HG03565 (cell line): Measurements from ENCODE around the gene CD109.
A peak's percentile ranks its signal among the peaks of the same experiment; 100 is the strongest.
"Not testable (repeated sequence)": the region's sequence is repeated elsewhere in the genome, so short reads cannot be mapped to it uniquely, and the experiment has no call there.

Experiments
- ATAC-seq: cut with Tn5 transposase; IDR thresholded peaks from one replicate; pipeline ENCODE4 v1.9.1; 2021; ENCODE audit warnings: mild to moderate bottlenecking, moderate library complexity; ENCODE audit not compliant: unreplicated experiment

The CD109 gene

GRCh38 chr6:73695619-73696421 is at the start of gene CD109:
Gene CD109, plus strand, starts transcription at chr6:73696203. Its CDS starts 13 bp downstream, at chr6:73696216.
- ATAC-seq: peak; percentile 45

GRCh38 chr6:73648166-73648565 is 47.8 kb upstream of the CD109 start:
- no peak for ATAC-seq

- ATAC-seq: no peak
Observed at GRCh38 chr6:73649783-73650182, 46.2 kb upstream of the CD109 start.

- ATAC-seq: peak; percentile 32
Observed at GRCh38 chr6:73652637-73653570, 43.1 kb upstream of the CD109 start.

GRCh38 chr6:73653571-73654424 is 42.2 kb upstream of the CD109 start, which contains the start of gene SLC17A5:
Gene SLC17A5, minus strand, starts transcription at chr6:73653992. Its CDS starts 106 bp downstream, at chr6:73653886.
- ATAC-seq: peak; percentile 76

- ATAC-seq: no peak
Observed at GRCh38 chr6:73655341-73655917, 40.6 kb upstream of the CD109 start.

DNA sequence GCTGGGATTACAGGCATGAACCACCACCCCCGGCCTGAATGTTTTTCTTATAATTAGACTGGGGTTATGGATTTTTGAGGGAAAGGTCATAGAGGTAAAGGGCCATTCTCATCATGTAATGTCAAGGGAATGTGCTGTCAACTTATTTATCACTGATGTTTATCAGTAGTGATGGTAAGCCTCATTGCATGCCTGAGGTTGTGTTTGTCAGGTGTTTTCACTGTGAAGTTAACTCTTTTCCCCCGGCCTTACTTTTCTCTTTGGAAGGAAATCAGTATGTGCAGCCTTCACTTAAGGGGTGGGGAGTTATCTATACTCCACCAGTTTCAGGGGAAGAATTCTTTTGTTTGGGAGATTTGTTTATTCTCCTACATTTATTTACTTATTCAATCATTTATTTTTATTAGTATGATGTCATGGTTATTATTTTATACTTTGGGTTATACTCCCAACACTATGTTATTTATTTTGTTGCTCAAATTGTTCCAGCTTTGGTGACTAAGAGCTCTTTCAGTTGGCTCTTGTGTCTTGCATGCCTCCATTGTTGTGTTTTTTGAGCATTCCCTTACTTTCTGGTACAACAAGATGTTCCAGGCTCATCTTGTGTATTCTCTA is 39.4 kb upstream of the CD109 start:
- ATAC-seq: no peak

- ATAC-seq: no peak
Observed at GRCh38 chr6:73657201-73657600, 38.8 kb upstream of the CD109 start.

DNA sequence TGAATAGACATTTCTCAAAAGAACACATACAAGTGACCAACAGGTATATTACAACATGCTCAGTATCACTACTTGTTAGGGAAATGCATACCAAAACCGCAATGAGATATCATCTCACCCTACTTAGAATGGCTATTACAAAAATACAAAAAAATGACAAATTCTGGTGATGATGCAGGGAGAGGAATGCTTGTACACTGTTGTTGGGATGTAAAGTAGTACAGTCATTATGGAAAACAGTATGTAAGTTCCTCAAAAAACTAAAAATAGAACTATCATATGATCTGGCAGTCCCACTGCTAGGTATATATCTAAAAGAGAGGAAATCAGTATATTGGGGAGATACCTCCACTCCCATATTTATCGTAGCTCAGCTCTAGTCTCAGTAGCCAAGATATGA is 31.3 kb upstream of the CD109 start:
- ATAC-seq: no peak

- peak; percentile 84 for ATAC-seq
Observed at GRCh38 chr6:73665686-73666319, 30.2 kb upstream of the CD109 start.

- ATAC-seq: no peak
Observed at GRCh38 chr6:73666393-73666792, 29.6 kb upstream of the CD109 start.

- ATAC-seq: no peak
Observed at GRCh38 chr6:73667798-73668197, 28.2 kb upstream of the CD109 start.

DNA sequence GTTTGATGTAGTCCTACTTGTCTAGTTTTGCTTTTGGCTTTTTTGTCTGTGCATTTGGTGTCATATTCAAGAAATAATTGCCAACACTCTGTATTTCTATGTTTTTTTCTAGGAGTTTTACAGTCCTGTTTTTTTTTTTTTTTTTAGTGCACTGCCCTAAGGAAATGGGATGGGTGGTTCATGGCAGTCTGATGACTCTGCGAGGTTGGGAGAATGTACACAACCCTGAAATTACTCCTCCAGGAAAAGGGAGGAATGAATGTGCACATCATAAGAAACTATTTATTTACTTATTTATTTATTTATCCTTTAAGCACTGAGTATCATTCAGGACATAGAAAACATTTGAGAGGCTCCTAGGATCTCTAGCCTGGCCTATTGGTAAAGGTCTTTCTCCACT is 27.0 kb upstream of the CD109 start:
- ATAC-seq: no peak

- ATAC-seq: no peak
Observed at GRCh38 chr6:73671911-73672685, 23.9 kb upstream of the CD109 start.

DNA sequence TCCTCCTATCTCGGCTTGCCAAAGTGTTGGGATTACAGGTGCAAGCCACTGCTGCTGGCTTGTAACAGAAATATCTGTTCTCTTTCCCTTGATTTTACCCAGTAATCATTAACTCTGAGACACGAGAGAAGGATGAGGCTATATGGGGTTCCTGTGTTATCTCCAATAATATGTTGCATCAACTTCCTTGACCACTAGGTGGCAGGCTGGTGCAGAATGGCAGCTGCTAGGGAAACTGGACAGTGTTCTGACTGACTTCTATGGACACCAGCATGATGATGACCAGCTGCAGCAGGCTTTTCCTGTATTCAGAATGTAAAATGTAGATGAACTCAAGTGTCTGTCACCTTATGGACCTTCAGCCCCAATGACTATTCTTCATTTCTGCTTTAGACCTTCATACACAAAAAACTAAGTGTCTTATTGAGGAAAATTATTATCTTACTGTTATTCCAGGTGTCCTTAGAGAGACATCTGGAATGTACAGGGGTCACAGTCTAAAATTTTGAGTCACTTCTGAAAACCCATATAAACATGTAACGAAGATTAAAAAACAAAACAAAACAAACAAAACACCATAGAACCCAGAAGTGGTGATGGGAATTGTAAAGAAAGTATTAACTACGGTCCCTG is 20.4 kb upstream of the CD109 start:
- ATAC-seq: peak; percentile 92

DNA sequence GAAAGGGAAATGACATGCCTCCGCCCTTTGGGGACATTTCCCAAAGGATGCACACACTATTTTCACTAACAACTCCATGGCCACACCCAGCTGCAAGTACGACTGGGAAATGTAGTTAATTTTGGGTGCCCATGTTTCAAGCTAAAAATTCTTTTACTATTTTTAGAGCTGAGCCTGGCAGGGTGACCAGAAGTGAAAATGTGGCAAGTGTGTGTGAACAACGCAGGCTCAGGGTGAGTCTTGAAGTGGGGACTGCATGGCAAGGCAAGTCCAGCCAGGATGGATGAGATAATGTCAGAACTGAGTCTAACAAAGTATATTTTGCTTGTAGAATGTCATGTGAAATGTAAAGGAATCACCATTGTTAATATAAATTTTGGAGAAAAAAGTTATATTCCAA is 17.0 kb upstream of the CD109 start:
- ATAC-seq: no peak

DNA sequence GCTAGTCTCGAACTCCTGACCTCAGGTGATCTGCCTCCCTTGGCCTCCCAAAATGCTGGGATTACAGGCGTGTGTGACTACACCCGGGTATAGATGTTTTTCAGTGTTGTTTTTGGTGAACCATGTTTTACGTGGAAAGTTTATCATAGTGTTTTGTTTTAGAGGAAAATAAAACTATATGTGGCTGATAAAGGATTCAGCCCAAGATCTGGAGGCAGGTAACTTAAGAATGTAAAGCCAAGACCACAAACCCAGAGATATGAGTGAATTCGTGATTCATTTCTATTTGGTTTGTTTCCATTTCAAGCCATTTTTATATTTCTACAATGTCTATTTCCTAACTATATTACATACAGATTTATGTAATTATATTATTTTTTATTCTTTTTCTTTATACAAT is 16.2 kb upstream of the CD109 start:
- ATAC-seq: not testable (repeated sequence)

DNA sequence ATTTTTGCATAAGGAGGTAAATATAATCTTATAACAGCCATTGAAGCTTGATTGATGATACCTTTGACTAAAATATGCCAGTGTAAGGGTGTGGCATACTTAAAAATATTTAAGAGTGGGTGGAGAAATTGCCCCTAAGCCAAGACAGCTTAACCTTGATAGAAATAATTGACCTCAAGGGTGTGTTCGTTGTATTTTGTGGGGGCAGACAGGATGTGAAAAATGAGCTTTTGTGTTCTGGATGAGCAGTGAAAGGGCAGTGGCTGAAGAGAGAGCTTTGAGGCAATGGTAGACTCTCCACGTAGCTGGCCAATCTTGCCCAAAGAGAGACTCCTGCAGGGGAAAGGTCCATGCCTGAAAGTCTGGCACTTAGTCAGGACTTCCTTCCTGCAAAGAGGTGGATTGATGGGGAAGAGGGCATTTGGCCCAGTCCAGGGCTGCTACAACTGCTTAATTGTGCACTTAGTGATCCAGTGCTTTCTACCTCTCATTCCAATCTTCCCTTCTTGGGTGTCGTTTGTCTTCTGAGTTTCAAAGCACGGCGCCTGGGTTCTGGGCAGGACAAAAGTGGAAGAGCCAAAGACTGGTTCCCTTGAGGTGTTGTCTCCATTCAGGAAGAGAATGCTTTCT is 15.6 kb upstream of the CD109 start:
- no peak for ATAC-seq
